Upper lobe of left lung (tissue), 6 donors: ENCODE results near the gene ZNF181. TPM values are rescaled to one million over a fixed set of nuclear protein-coding genes. Genes with fewer than 3 reads are reported as not detected.

Experiments used
- ATAC-seq, 2 donors: fragments of 200-7000 bp; cut with Tn5 transposase; one replicate each; pipeline ENCODE4 v1.9.1; 2022; ENCODE audit warnings: mild to moderate bottlenecking in 2 of 2, moderate library complexity in 2 of 2; ENCODE audit not compliant: low FRiP score in 2 of 2
- DNase-seq, 2 donors: peaks; one replicate each; pipeline ENCODE4 v3.0.0-alpha.2; 2019 to 2020
- H3K27ac ChIP-seq, 4 donors: fragments of 200-600 bp; sonication (generic); one replicate each; pipeline ENCODE4 v1.5.1; 2016 to 2019
- H3K27me3 ChIP-seq, 4 donors: fragments of 200-600 bp; sonication (generic); one replicate each; pipeline ENCODE4 v1.5.1; 2017 to 2019
- H3K36me3 ChIP-seq, 4 donors: fragments of 200-600 bp; sonication (generic); one replicate each; pipeline ENCODE4 v1.5.1; 2016 to 2019
- H3K4me1 ChIP-seq, 4 donors: fragments of 200-600 bp; sonication (generic); one replicate each; pipeline ENCODE4 v1.5.1; 2018 to 2019
- H3K4me3 ChIP-seq, 4 donors: fragments of 200-600 bp; sonication (generic); one replicate each; pipeline ENCODE4 v1.5.1; 2017 to 2019; ENCODE audit warnings: mild to moderate bottlenecking in 2 of 4, moderate library complexity in 1 of 4
- H3K9me3 ChIP-seq, 4 donors: fragments of 200-600 bp; sonication (generic); one replicate each; pipeline ENCODE4 v1.5.1; 2018 to 2019
- CTCF ChIP-seq, 6 experiments: fragments of 450-650 bp in 4 of 6; fragments of 200-600 bp in 2 of 6; sonication (generic) in 2 of 6; IDR thresholded peaks; one replicate each; pipeline ENCODE4 v1.5.1; 2016 to 2019; ENCODE audit warnings: antibody characterized with exemption in 6 of 6
- EP300 ChIP-seq, 4 donors: sonication (generic); formaldehyde crosslinking; IDR thresholded peaks; one replicate each; pipeline ENCODE4 v1.5.1; 2017; ENCODE audit warnings: antibody characterized with exemption in 4 of 4, control low read depth in 2 of 4
- POLR2A ChIP-seq, 4 donors: fragments of 450-650 bp; IDR thresholded peaks; one replicate each; pipeline ENCODE4 v1.5.1; 2016 to 2017; ENCODE audit warnings: antibody characterized with exemption in 4 of 4, mild to moderate bottlenecking in 2 of 4
- POLR2AphosphoS5 ChIP-seq, 2 donors: sonication (generic); formaldehyde crosslinking; IDR thresholded peaks; one replicate each; pipeline ENCODE4 v1.5.1; 2017; ENCODE audit warnings: antibody characterized with exemption in 2 of 2
- WGBS, 2 donors: methylation state at CpG; one replicate each; pipeline ENCODE4 v1.1.5; 2017 to 2018; 5-methylcytosine and 5-hydroxymethylcytosine counted together
- total RNA-seq, 6 donors: library from RNA; depleted of rRNA in 4 of 6; stranded (reverse); fragments of >200 nt in 4 of 6; gene quantifications; one replicate each; pipeline versions ENCODE4 v1.1.0 to v1.2.1, GENCODE V29; 2016 to 2021
- donor health status: DM: no; HTN: no; CAD: no; lungs with moderate emphysema.
- donor health status: DM: no; HTN: yes; CAD: no; lungs with severe emphysema.

Gene ZNF181
- total RNA-seq, 6 donors from 2014 or later: 2.3 to 29.3 (median 10.2) TPM

GRCh38 chr19:34788074-34788473 is 54.0 kb downstream of the ZNF181 start:
- WGBS, 2 donors: 66 to 71% methylated on average over 2 of the region's 2 CpGs
- H3K27ac ChIP-seq: no peak overlapping the region

GRCh38 chr19:34793565-34793964 is 59.5 kb downstream of the ZNF181 start:
- Histone ChIP-seq H3K27me3 (no peaks in the 10 kb centered on the region), H3K4me3 (no peak overlapping the region), H3K27ac (no peak overlapping the region), H3K4me1 (no peaks in the 10 kb centered on the region), H3K9me3 (no peaks in the 10 kb centered on the region), H3K36me3 (no peaks in the 10 kb centered on the region)
- DNase-seq (no peak), ATAC-seq (no peak)
- TF ChIP-seq CTCF (IDR thresholded peaks at IDR 0.05): no peak
- no peak for TF ChIP-seq POLR2AphosphoS5 (IDR thresholded peaks at IDR 0.05)
- no peak for TF ChIP-seq EP300 (IDR thresholded peaks at IDR 0.05)
- 74% methylated on average over 3 of the region's 3 CpGs for WGBS, 2 donors

More at GRCh38 chr19:34788074-34788473, 54.0 kb downstream of the ZNF181 start:
- Histone ChIP-seq H3K9me3 (no peaks in the 10 kb centered on the region), H3K4me1 (no peaks in the 10 kb centered on the region), H3K4me3 (no peak overlapping the region), H3K27me3 (no peaks in the 10 kb centered on the region), H3K36me3 (no peaks in the 10 kb centered on the region)
- TF ChIP-seq POLR2A (IDR thresholded peaks at IDR 0.05) (no peak), POLR2AphosphoS5 (IDR thresholded peaks at IDR 0.05) (no peak), CTCF (IDR thresholded peaks at IDR 0.05) (no peak), EP300 (IDR thresholded peaks at IDR 0.05) (no peak)
- ATAC-seq: no peak
- DNase-seq: no peak

GRCh38 chr19:34794066-34794960 is 60.3 kb downstream of the ZNF181 start:
- Histone ChIP-seq H3K4me3 (no peak overlapping the region), H3K27ac (no peak overlapping the region), H3K27me3 (no peaks in the 10 kb centered on the region), H3K36me3 (no peaks in the 10 kb centered on the region), H3K9me3 (no peaks in the 10 kb centered on the region), H3K4me1 (no peaks in the 10 kb centered on the region)
- TF ChIP-seq EP300 (IDR thresholded peaks at IDR 0.05) (no peak), POLR2A (IDR thresholded peaks at IDR 0.05) (no peak), POLR2AphosphoS5 (IDR thresholded peaks at IDR 0.05) (no peak), CTCF (IDR thresholded peaks at IDR 0.05) (no peak)
- ATAC-seq (no peak), DNase-seq (no peak)
- WGBS, 2 donors: 72 to 78% methylated on average over 9 of the region's 9 CpGs

Other genes starting within 250 kb of the ZNF181 start
- gene SCGB2B2, start 57.1 kb upstream of the ZNF181 start, total RNA-seq: 1 to 10 TPM in 4 of 6 donors, under 1 TPM in 2; 0.47 to 4.6 (median 1.7) TPM
- gene ZNF302, start 56.6 kb upstream of the ZNF181 start, total RNA-seq: 10 to 100 TPM; 14.0 to 30.7 (median 26.2) TPM
- 1 to 10 TPM; 5.8 to 8.2 (median 7.2) TPM for gene ZNF599, start 39.0 kb downstream of the ZNF181 start, total RNA-seq
- 10 to 100 TPM in 1 of 6 donors, 1 to 10 TPM in 5; 2.1 to 15.7 (median 3.2) TPM for gene ZNF30, start 192.7 kb downstream of the ZNF181 start, total RNA-seq
- 10 to 100 TPM in 3 of 6 donors, 1 to 10 TPM in 3; 8.3 to 14.5 (median 9.8) TPM for gene ZNF792, start 230.0 kb downstream of the ZNF181 start, total RNA-seq